Measurements from ENCODE around the gene CWC15.

Gene CWC15

DNA sequence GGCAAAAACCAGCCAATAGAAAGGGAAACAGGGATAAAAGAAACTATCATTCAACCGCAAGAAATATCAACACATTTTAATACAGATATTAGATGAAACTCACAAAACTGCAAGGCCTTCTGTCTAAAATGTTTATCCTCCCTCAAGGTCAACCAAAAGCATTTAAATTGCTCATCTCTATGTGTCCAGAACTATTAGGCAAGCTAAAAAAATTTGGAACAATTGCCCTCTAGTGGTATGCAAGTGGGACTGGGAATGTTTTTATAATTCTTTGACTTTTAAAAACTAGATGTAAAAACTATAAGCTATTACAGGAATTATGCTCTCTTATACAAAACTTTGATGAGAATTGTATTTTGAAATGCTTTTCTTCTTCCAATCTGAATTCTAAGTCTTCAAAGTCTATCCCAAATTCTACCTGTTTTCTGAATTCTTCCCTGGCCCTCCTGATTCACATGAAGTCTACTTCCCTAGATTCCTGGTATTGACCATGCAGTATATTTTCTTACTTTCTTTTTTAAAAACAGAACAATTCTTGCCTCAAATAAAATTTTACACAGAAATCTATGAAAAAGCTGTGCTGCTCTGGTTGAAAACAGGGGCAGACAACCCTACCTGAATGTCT, 4.9 kb downstream of the CWC15 start:
- H3K27ac ChIP-seq: no peak overlapping the region
- peak; percentile 84 for TF ChIP-seq CTCF (conservative IDR thresholded peaks at IDR 0.05)

GRCh38 chr11:94964934-94965333, 8.4 kb downstream of the CWC15 start:
- no peak overlapping the region for H3K27ac ChIP-seq
- TF ChIP-seq CTCF (conservative IDR thresholded peaks at IDR 0.05): no peak

DNA sequence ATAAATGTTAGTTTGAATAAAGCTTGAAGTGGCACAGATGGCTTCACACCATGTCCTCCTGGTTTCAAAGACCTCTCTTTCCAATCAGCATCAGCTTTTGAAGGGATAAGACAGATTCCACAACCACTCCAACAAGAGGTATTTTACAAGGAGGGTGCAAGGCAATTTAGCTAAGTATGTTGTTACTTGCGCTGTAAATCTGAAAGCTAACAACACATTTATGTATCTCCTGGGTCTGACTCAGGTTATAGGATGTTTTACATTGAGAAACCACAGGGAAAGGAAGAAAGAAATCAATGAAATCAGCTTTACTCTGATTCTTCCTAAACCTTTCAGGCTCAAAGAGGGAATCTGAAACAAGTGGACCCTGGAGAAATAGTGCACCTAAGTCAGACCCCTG, 12.1 kb downstream of the CWC15 start:
- no peak for TF ChIP-seq CTCF (conservative IDR thresholded peaks at IDR 0.05)
- no peak overlapping the region for H3K27ac ChIP-seq

DNA sequence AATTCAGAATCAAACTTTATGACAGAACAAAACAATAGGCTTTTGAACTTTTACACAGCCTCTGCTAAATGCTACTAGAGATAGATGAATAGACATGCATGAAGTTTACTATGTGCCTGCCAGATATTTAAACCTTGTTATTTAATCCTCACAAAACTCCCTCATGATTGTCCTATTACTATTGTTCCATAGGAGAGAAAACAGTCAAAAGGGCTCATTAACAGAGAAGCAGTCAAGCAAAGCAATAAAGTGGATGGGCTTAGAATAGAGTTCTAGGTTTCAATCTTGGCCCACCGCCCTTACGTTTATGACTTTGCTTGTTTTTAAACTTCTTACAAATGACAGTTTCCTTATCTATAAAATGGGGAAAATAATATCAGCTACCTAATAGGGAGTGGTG, 12.9 kb downstream of the CWC15 start:
- no peak for TF ChIP-seq CTCF (conservative IDR thresholded peaks at IDR 0.05)
- H3K27ac ChIP-seq: no peak overlapping the region

GRCh38 chr11:94959179-94959578, 14.2 kb downstream of the CWC15 start:
- no peak for TF ChIP-seq CTCF (conservative IDR thresholded peaks at IDR 0.05)
- no peak overlapping the region for H3K27ac ChIP-seq

- TF ChIP-seq CTCF (conservative IDR thresholded peaks at IDR 0.05): no peak
- no peak overlapping the region for H3K27ac ChIP-seq
Measured at GRCh38 chr11:94958121-94958696, 15.1 kb downstream of the CWC15 start.

- H3K27ac ChIP-seq: no peak overlapping the region
- no peak for TF ChIP-seq CTCF (conservative IDR thresholded peaks at IDR 0.05)
Measured at GRCh38 chr11:94956963-94957362, 16.4 kb downstream of the CWC15 start.

Data from VCaP (cell line).